Putamen (tissue), 1 donor: ENCODE data around the gene AFAP1.
A peak's percentile ranks its signal among the peaks of the same experiment; 100 is the strongest.

Source experiments
- DNase-seq: peaks from one replicate; pipeline ENCODE4 v3.0.0-alpha.2; 2016; ENCODE audit warnings: low spot score

AFAP1 gene

GRCh38 chr4:7820031-7820818, 119.4 kb downstream of the AFAP1 start:
- no peak for DNase-seq

GRCh38 chr4:7819446-7819845, 120.2 kb downstream of the AFAP1 start:
- DNase-seq = no peak

GRCh38 chr4:7818399-7818911, 121.2 kb downstream of the AFAP1 start:
- DNase-seq = no peak

GRCh38 chr4:7817877-7818398, 121.7 kb downstream of the AFAP1 start:
- DNase-seq = no peak

- no peak for DNase-seq
Measured at GRCh38 chr4:7816771-7817170, 122.9 kb downstream of the AFAP1 start.

GRCh38 chr4:7815981-7816380, 123.7 kb downstream of the AFAP1 start:
- DNase-seq = no peak

- DNase-seq = no peak
Measured at GRCh38 chr4:7815562-7815961, 124.1 kb downstream of the AFAP1 start.

GRCh38 chr4:7814451-7814850, 125.2 kb downstream of the AFAP1 start:
- no peak for DNase-seq

- no peak for DNase-seq
Measured at GRCh38 chr4:7813674-7814073, 126.0 kb downstream of the AFAP1 start.

- no peak for DNase-seq
Measured at GRCh38 chr4:7812921-7813320, 126.7 kb downstream of the AFAP1 start.

- DNase-seq = no peak
Measured at GRCh38 chr4:7812231-7812857, 127.3 kb downstream of the AFAP1 start.

- DNase-seq = no peak
Measured at GRCh38 chr4:7811536-7812191, 128.0 kb downstream of the AFAP1 start.

- no peak for DNase-seq
Measured at GRCh38 chr4:7810783-7811535, 128.7 kb downstream of the AFAP1 start.

- DNase-seq = no peak
Measured at GRCh38 chr4:7808752-7809151, 130.9 kb downstream of the AFAP1 start.

- no peak for DNase-seq
Measured at GRCh38 chr4:7808181-7808580, 131.5 kb downstream of the AFAP1 start.

- DNase-seq = no peak
Measured at GRCh38 chr4:7807351-7807921, 132.2 kb downstream of the AFAP1 start.

- peak; percentile 67 for DNase-seq
Measured at GRCh38 chr4:7806338-7807090, 133.1 kb downstream of the AFAP1 start.

GRCh38 chr4:7805533-7806337, 133.9 kb downstream of the AFAP1 start:
- no peak for DNase-seq

- DNase-seq = no peak
Measured at GRCh38 chr4:7804756-7805385, 134.8 kb downstream of the AFAP1 start.
